Activated CD8-positive, alpha-beta memory T cell treated with anti-CD3 and anti-CD28 coated beads, Interleukin-2, amount 50 U/mL, for 1 hour (primary cell): ENCODE data around the gene DPH6.
"Not testable (repeated sequence)": the region's sequence is repeated elsewhere in the genome, so short reads cannot be mapped to it uniquely, and the experiment has no call there.

Source experiments
- DNase-seq: peaks from one replicate; pipeline ENCODE4 v3.0.0-alpha.2; 2020; ENCODE audit errors: extremely low read depth

The DPH6 gene, protein sequence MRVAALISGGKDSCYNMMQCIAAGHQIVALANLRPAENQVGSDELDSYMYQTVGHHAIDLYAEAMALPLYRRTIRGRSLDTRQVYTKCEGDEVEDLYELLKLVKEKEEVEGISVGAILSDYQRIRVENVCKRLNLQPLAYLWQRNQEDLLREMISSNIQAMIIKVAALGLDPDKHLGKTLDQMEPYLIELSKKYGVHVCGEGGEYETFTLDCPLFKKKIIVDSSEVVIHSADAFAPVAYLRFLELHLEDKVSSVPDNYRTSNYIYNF

DNA sequence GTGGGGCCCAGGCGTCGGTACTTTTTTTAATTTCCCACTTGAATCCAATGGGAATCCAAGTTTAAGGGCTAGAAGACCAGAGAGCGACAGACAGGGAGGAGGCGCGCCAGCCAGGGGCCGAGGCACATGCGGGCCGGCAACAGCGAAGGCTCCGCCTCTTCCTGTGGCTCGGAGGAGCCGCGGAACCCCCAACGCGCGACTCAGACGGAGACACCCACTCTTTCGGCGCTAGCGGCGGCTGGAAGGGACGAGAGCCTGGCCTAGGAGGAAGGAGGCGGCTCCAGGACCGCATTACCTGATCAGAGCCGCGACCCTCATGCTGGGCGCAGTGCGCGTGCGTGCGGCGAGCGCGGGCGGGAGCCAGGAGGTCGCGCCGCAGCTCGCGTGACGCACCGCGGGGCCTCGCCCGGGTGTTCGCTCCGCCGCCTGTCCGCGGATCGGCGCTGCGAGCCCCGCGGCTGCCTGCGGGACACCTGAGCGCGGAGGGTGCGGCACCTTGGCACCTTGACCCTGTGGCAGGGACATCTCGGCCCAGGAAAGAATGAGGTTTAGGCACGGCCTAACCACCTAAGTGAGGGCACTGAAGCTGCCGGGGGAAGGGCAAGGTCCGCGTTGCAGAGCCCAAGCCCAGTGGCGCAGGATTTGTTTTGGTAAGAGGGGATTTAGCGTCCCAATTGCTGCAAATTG, at the start of gene DPH6:
DPH6 (minus strand) TSS at position 342 of the 687 bp plus-strand sequence; CDS start at position 318, 24 bp downstream.
- DNase-seq, result peak; percentile 51

DNA sequence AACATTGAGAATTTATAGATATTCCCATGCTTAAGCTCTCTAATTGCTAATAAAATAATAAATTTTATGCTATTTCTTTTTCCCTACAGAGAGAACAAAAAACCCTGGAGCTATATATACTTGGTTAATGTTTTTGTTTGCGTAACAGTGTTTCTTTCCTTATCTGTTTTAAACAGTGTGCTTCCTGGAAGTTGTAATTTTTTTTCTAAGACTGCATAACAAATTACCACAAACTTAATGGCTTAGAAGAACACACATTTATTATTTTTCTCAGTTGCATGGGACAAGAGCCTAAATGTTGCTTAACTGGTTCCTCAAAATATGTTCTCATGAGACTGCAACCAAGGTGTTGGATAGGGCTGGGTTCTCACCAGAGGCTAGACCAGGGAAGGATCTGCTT, 49.7 kb upstream of the DPH6 start:
- no peak for DNase-seq

DNA sequence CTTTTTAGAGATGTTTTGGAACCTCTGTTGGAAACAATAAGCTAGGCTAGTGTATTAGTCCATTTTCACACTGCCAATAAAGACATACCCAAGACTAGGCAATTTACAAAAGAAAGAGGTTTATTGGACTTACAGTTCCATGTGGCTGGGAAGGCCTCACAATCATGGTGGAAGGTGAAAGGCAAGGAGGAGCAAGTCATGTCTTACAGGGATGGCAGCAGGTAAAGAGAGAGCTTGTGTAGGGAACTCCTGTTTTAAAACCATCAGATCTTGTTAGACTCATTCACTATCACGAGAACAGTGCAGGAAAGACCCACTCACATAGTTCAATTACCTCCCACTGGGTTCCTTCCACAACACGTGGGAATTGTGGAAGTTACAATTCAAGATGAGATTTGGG, 46.0 kb upstream of the DPH6 start:
- not testable (repeated sequence) for DNase-seq

GRCh38 chr15:35583863-35584528, 38.0 kb upstream of the DPH6 start:
- DNase-seq, result no peak

GRCh38 chr15:35580606-35581005, 34.6 kb upstream of the DPH6 start:
- DNase-seq, result no peak

- no peak for DNase-seq
Measured at GRCh38 chr15:35567392-35567791, 21.4 kb upstream of the DPH6 start.

- DNase-seq, result no peak
Measured at GRCh38 chr15:35566991-35567390, 21.0 kb upstream of the DPH6 start.

DNA sequence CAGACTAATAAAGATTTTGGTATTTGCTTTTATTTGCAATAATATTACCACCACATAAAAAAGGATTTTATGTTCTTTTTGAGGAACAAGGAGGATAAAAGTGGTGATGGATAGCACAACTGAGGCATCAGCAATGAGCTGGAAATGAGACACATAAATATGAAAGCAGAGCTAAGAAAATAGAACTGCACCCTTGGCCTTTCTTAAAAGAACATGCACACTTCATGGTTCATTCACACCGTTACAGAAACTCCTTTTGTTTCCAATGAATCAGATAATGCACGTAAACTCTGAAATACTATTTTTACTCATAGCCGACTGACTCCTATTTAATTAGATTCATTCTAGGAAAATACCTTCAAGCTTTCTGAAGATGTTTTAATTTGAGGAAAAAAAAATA, 19.9 kb upstream of the DPH6 start:
- no peak for DNase-seq

- no peak for DNase-seq
Measured at GRCh38 chr15:35562641-35563040, 16.7 kb upstream of the DPH6 start.

DNA sequence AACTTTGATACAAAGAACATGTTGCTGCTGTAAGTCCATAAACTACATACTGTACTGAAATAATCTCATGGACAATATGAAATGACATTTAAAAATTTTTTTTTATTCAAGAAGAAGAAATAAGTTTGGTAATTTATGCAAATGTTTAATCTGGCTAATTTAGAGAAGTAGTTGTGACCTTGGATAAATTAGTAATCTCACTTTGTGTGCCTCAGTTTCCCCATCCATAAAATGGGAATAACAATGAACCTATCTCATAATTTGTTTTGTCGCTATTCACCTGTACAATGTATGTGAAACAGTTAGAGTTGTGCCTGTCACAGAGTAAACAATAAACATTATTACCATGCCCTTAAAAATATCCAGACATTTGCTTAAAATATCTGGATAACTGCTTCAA, 15.3 kb upstream of the DPH6 start:
- DNase-seq, result no peak

- DNase-seq, result no peak
Measured at GRCh38 chr15:35560870-35561269, 14.9 kb upstream of the DPH6 start.

DNA sequence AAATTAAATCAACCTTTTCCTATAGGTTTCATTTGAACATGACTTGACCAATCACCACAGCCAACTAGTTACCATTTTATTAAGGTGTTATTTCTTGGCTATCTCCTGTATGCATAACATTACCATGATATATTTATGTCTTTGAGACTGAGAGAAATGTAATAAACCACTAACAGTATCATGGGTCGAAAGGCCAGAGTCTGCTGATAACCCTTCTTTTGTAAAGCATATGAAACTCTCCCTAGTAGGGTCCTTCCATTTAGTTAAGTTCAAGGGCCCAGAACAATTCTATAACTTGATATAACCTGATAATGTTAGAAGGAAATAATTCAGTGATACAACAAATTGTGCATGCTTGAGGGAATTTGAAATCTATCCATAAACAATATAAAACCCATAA, 14.3 kb upstream of the DPH6 start:
- no peak for DNase-seq

DNA sequence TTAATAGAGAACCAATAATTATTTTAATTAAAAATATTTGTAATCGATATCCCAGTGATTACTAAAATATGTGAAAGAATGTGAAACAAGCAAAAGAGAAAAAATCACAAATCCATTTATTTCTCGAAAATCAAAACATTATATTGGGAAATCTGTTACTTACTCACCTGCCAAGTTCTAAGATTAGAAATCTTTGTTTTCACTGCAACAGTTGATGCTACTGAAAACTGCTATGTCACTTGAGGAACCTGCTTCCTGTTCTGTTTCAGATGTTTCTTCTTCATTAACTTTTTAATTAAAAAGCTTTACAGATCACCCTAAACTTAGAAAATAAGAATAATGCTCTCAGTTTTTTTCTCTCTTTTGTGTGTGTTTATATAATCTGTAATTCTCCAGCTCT, 13.7 kb upstream of the DPH6 start:
- DNase-seq, result no peak

DNA sequence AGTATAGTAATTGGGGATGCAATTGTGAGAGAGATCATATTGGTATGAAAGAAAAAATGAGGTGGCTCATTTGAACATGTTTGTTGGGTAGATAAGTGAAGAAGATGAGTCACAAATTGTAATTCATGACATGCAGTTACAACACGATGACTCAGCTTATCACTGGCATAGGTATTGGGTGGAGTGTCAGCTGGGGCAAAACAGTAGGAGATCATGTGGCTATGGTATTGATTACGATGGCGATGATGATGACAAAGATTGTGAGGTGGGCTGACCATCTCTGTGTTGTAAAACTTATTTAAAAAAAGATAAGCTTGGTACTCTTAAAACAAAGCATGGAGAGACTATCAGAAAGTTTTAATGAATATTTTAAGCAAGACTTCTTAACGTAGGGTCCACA, 11.6 kb upstream of the DPH6 start:
- no peak for DNase-seq

GRCh38 chr15:35557012-35557411, 11.0 kb upstream of the DPH6 start:
- no peak for DNase-seq

DNA sequence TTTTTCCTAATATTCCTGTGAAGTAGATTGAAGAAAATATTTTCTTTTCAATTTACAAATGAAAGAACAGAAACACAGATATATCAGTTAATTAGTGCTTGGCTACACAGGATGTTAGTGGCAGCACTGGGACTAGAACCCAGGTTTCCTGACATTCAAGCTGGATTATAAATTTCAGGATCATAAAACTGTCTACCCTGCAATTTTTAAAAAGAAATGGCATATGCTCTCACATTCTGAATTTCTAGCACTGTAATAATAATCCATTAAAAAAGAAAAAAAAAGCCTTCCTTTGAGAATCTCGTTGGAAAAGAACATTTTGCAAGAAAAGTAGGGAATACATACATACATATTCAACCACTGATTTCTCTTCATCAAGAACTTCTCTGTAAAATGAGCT, 9.3 kb upstream of the DPH6 start:
- DNase-seq, result no peak

- DNase-seq, result no peak
Measured at GRCh38 chr15:35550957-35551356, 5.0 kb upstream of the DPH6 start.

DNA sequence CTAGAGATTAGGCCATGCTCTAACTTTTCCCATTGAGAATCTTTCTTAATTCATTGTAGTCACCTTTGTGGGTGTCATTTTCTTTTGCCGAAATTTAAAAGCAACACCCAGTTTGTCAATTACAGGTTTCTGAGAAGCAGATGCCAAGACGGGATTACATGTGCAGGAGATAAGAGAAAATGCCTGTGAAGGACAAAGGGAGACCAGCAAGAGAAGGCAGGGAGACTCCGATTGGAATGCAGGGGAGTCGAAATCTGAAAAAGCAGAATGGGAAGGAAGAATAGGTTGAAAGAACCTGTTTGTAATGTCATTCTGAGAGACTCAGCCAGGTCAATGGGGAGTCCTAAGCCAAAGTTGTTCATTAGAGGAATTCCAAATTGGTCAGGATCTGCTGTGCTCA, 3.6 kb upstream of the DPH6 start:
- no peak for DNase-seq

- no peak for DNase-seq
Measured at GRCh38 chr15:35548435-35548834, 2.5 kb upstream of the DPH6 start.

DNA sequence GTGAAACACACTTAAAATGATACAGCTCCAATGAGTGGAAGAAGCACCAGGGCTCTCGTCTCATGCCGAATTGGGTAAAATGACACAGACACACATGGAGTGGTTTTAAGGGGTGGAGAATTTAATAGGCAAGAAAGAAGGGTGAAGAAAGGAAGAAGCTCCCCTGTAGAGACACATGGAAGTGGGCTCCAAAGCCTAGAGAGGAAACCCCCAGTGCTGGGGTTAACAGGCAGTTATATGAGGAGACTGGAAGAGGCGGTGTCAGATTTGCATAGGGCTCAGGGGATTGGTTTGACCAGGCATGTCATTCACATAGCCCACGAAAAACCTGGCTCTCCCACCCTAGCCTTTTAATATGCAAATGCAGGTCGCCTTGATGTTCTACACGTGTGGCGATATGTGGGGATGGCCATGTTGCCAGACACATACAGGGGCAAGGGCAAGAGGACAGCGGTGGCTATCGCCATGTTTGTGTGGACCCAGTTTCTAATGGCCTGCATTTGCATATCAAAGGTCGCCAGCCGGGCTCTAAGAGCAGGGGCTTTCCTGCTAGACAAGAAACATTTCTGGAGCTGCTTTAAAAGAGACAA, 1.9 kb upstream of the DPH6 start:
- no peak for DNase-seq

GRCh38 chr15:35546511-35547381, 781 bp upstream of the DPH6 start:
- DNase-seq, result no peak

- no peak for DNase-seq
Measured at GRCh38 chr15:35545316-35545823, 595 bp downstream of the DPH6 start.
